Glutamatergic neuron (in vitro differentiated cells): ENCODE results near the gene CFAP61. TPM values are rescaled to one million over a fixed set of nuclear protein-coding genes. Genes with fewer than 3 reads are reported as not detected.

Experiments
- DNase-seq: peaks from one replicate; pipeline ENCODE4 v3.0.0; 2022
- H3K27ac Mint-ChIP-seq: one replicate; pipeline ENCODE4 v1.8.0; 2020; ENCODE audit warnings: mild to moderate bottlenecking, mixed read lengths, inconsistent platforms; ENCODE audit not compliant: unreplicated experiment
- H3K27me3 Mint-ChIP-seq: one replicate; pipeline ENCODE4 v1.8.0; 2020; ENCODE audit warnings: mild to moderate bottlenecking, moderate library complexity, mixed read lengths, inconsistent platforms; ENCODE audit not compliant: unreplicated experiment
- H3K36me3 Mint-ChIP-seq: one replicate; pipeline ENCODE4 v1.8.0; 2020; ENCODE audit warnings: mild to moderate bottlenecking, mixed read lengths, inconsistent platforms; ENCODE audit not compliant: unreplicated experiment
- H3K4me1 Mint-ChIP-seq: one replicate; pipeline ENCODE4 v1.8.0; 2020; ENCODE audit warnings: mild to moderate bottlenecking, low read depth, mixed read lengths, inconsistent platforms; ENCODE audit not compliant: unreplicated experiment
- H3K4me3 Mint-ChIP-seq: one replicate; pipeline ENCODE4 v1.8.0; 2020; ENCODE audit warnings: mild to moderate bottlenecking, mixed read lengths, inconsistent platforms; ENCODE audit not compliant: unreplicated experiment
- H3K9me3 Mint-ChIP-seq: one replicate; pipeline ENCODE4 v1.8.0; 2020; ENCODE audit warnings: mild to moderate bottlenecking, moderate library complexity, mixed read lengths, inconsistent platforms; ENCODE audit not compliant: unreplicated experiment
- total RNA-seq: library from RNA; stranded (reverse); fragmentation: NEBNext Ultra II Directional; extraction: Animal tissue kit (Norgen Biotek cat#: 25700); gene quantifications from one replicate; pipeline ENCODE4 v1.2.1, GENCODE V29; 2021; ENCODE audit not compliant: unreplicated experiment
- TF ChIP-seq, protein P1 (sequence below): fragments of 200-600 bp; sonication (generic); IDR thresholded peaks from one replicate; pipeline ENCODE4 v1.5.0; 2021; ENCODE audit not compliant: partially characterized antibody, unreplicated experiment

Gene CFAP61
- total RNA-seq, 1 donor from 2014 or later: 5.0 TPM

DNA sequence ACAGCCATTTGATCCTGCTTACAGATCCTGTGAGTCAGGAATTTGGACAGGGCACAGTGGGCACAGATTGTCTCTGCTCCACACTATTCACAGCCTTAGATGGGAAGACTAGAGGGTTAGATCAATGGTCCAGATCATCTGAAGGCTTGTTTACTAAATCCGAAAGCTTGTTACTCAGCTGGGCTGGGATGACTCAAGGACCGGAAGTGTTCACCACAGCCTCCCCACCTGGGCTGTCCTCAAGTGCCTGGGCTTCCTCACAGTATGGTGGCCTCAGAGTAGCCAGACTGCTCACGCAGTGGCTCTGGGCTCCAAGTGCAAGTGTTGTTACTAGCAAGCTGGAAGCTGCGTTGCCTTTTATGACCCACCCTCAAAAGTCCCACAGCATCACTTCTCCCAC, 240.1 kb downstream of the CFAP61 start:
- TF ChIP-seq, protein P1, sequence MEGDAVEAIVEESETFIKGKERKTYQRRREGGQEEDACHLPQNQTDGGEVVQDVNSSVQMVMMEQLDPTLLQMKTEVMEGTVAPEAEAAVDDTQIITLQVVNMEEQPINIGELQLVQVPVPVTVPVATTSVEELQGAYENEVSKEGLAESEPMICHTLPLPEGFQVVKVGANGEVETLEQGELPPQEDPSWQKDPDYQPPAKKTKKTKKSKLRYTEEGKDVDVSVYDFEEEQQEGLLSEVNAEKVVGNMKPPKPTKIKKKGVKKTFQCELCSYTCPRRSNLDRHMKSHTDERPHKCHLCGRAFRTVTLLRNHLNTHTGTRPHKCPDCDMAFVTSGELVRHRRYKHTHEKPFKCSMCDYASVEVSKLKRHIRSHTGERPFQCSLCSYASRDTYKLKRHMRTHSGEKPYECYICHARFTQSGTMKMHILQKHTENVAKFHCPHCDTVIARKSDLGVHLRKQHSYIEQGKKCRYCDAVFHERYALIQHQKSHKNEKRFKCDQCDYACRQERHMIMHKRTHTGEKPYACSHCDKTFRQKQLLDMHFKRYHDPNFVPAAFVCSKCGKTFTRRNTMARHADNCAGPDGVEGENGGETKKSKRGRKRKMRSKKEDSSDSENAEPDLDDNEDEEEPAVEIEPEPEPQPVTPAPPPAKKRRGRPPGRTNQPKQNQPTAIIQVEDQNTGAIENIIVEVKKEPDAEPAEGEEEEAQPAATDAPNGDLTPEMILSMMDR: no peak
- Mint-ChIP-seq H3K36me3 (peaks cover 9% of the 10 kb centered on the region), H3K9me3 (no peaks in the 10 kb centered on the region), H3K4me3 (no peak overlapping the region), H3K27ac (no peak overlapping the region), H3K4me1 (no peaks in the 10 kb centered on the region), H3K27me3 (no peaks in the 10 kb centered on the region)
- no peak for DNase-seq

DNA sequence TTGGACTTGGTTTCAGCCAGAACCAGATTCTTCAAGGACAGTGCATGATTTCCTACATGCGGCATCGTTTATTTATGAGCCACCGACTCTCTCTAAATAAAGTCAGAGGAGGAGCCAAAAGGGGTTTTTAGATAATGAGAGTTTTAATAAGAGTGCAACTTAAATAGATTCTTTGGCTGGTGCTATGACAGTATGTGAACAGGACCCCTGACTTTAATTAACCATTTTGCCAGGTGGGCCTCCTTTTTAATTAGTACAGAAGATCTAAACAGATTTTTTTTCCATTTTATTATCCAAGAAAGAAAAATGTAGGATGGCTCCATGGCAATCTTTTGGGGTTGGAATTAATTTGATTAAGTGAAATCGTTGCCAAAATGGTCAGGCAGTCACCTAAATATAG, 240.8 kb downstream of the CFAP61 start:
- H3K27me3 Mint-ChIP-seq: no peaks in the 10 kb centered on the region
- no peak for DNase-seq
- no peak overlapping the region for H3K4me3 Mint-ChIP-seq
- H3K9me3 Mint-ChIP-seq: no peaks in the 10 kb centered on the region
- no peak overlapping the region for H3K27ac Mint-ChIP-seq
- TF ChIP-seq, protein P1: no peak
- H3K4me1 Mint-ChIP-seq: no peaks in the 10 kb centered on the region
- peaks cover 2% of the 10 kb centered on the region for H3K36me3 Mint-ChIP-seq

DNA sequence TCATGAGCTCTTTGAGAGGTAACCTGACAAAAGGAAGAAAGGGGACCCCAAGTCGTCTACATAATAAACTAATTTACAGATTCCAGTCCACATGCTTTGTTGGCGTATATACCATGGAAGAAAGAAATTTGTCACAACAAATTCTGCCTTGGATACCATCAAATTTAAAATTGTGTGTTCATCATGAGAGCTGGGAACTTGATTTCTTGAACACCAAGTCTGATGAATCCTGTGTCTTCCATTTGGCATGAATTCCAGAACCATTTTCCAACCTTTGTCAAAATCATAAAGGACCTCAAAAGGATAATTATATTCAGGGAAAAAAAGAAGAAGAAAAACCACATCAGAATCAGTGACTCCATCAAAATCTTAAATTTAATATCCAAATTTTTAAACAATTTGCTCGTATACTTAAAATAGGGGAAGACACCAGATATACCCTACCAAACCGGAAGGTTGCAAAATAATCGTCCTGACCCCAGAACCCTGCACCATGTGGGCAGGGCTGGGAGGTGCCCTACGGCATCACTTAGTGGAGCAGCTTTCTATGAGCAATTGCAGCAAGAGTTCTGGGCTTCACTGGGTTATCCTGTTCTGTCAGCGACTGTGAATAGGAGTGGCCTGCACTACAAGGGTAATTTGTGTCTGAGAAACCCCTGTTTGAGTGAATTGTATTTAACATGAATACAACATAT, 241.5 kb downstream of the CFAP61 start:
- no peaks in the 10 kb centered on the region for H3K36me3 Mint-ChIP-seq
- no peak overlapping the region for H3K4me3 Mint-ChIP-seq
- no peak overlapping the region for H3K27ac Mint-ChIP-seq
- H3K9me3 Mint-ChIP-seq: no peaks in the 10 kb centered on the region
- H3K27me3 Mint-ChIP-seq: no peaks in the 10 kb centered on the region
- H3K4me1 Mint-ChIP-seq: no peaks in the 10 kb centered on the region
- no peak for DNase-seq
- TF ChIP-seq, protein P1: no peak

DNA sequence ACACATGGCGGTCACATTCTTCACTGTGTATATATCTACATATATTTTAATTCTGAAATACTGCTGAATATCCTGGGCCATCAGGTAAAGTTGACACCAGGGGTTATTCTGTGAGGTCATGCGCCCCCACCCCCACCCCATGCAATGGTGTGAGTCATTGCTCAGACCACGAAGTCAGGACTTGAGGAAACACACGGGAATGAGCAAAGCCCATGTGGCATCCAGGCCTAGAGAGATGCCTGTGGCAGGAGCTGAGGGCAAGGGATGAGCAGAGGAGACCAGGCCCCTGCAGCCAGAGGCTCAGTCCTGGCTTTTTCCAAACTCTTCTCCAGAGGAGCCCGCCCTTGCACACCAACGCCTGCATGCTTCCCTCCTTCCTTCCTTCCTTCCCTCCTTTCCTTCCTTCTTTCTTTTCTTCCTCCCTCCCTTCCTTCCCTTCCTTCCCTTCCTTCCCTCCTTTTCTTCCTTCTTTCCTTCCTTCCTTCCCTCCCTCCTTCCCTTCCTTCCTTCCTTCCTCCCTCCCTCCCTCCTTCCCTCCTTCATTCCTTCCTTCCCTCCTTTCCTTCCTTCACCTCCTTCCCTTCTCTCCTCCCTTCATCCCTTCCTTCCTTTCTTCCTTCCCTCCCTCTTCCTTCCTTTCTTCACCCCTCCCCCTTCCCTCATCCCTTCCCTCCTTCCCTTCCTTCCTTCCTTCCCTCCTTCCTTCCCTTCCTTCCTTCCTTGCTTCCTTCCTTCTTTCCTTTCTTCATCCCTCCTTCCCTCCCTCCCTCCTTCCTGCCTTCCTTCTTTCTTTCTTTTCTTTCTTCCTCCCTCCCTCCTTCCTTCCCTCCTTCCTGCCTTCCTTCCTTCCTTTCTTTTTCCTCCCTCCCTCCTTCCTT, 243.5 kb downstream of the CFAP61 start:
- TF ChIP-seq, protein P1: no peak
- Mint-ChIP-seq H3K9me3 (no peaks in the 10 kb centered on the region), H3K27me3 (no peaks in the 10 kb centered on the region), H3K36me3 (no peaks in the 10 kb centered on the region), H3K4me3 (no peak overlapping the region), H3K4me1 (no peaks in the 10 kb centered on the region), H3K27ac (no peak overlapping the region)
- DNase-seq: no peak

DNA sequence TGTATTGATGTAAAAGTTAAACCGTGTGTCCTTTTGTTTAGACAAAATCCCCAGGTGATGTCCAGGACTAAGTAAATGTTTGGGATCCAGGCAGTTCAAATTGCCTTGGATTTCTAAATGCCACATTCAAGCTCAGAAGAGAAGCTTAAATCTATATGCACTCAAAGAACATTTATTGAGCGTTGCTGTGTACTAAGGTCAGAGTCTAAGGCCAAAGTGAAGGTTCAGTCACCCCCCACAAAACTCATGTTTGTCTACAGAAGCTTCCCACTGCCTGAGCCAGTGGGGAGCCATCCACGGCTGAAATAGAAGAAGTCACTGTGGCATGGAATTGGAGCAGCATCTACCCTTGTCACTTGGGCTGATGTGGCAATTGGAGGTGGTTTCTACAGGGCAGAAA, 244.8 kb downstream of the CFAP61 start:
- no peak for DNase-seq
- H3K4me3 Mint-ChIP-seq: no peak overlapping the region
- H3K27me3 Mint-ChIP-seq: no peaks in the 10 kb centered on the region
- TF ChIP-seq, protein P1: no peak
- H3K36me3 Mint-ChIP-seq: no peaks in the 10 kb centered on the region
- H3K9me3 Mint-ChIP-seq: no peaks in the 10 kb centered on the region
- H3K27ac Mint-ChIP-seq: no peak overlapping the region
- no peaks in the 10 kb centered on the region for H3K4me1 Mint-ChIP-seq
